H1 (cell line): ENCODE measurements around the gene MIF. TPM values are rescaled to one million over a fixed set of nuclear protein-coding genes. Genes with fewer than 3 reads are reported as not detected.

Source experiments
- ASH2L ChIP-seq: fragments of 200-600, 300-600 bp; sonication (generic); IDR thresholded peaks from one replicate; pipeline ENCODE4 v1.7.1; 2017; ENCODE audit warnings: low read length
- CBX5 ChIP-seq: fragments of 300-800, 300-1000 bp; sonication (generic); IDR thresholded peaks from 2 replicates; pipeline ENCODE4 v1.7.1; 2016; ENCODE audit warnings: antibody characterized with exemption, low read length, low read depth
- CTBP2 ChIP-seq: IDR thresholded peaks from 2 replicates; pipeline ENCODE4 v1.7.0; 2011; ENCODE audit warnings: borderline replicate concordance, mild to moderate bottlenecking, moderate library complexity, mixed read lengths, low read length; ENCODE audit not compliant: insufficient read depth, insufficient read length
- SIRT6 ChIP-seq: IDR thresholded peaks from one replicate; pipeline ENCODE4 v1.7.1; 2012; ENCODE audit warnings: low read length, inconsistent platforms
- TAF1 ChIP-seq: IDR thresholded peaks from 2 replicates; pipeline ENCODE4 v1.6.1; 2011; ENCODE audit warnings: mild to moderate bottlenecking, low read depth, low read length
- TAF7 ChIP-seq: optimal IDR thresholded peaks from 2 replicates; pipeline ENCODE3; 2011; ENCODE audit warnings: low read depth, mild to moderate bottlenecking, inconsistent platforms, low read length, moderate library complexity, borderline replicate concordance
- TBP ChIP-seq: IDR thresholded peaks from 2 replicates; pipeline ENCODE4 v1.6.1; 2011; ENCODE audit warnings: low read depth, low read length, improper control_type of control experiment
- polyA plus RNA-seq, 7 experiments: library from polyadenylated mRNA; depleted of rRNA in 3 of 7; stranded (reverse) in 5 of 7; unstranded in 2 of 7; fragments of >200 nt in 5 of 7; fragments of 200-250 nt in 2 of 7; gene quantifications; 1 replicate in 5 of 7; 2 replicates in 1 of 7; 4 replicates in 1 of 7; pipeline versions ENCODE4 v1.2.1 to v1.2.3, GENCODE V29; 2011 to 2013; ENCODE audit warnings: missing spikeins in 2 of 7, mixed read lengths in 2 of 7
- total RNA-seq: library from RNA; stranded (reverse); fragmentation: NEBNext Ultra II Directional; extraction: Animal tissue kit (Norgen Biotek cat#: 25700); gene quantifications from 2 replicates; pipeline ENCODE4 v1.2.1, GENCODE V29; 2021
- TF ChIP-seq, protein P1 (sequence below), 3 experiments: IDR thresholded peaks; 1 replicate in 2 of 3; 2 replicates in 1 of 3; pipeline versions ENCODE4 v1.5.1 to v1.6.1; 2011; ENCODE audit warnings: low read length in 3 of 3, mild to moderate bottlenecking in 3 of 3, inconsistent platforms in 2 of 3, low read depth in 1 of 3, moderate library complexity in 1 of 3; ENCODE audit not compliant: insufficient read depth in 1 of 3; ENCODE audit errors: control extremely low read depth in 1 of 3

The MIF gene
- total and polyA plus RNA-seq, 2 of the 8 experiments (the other 6 are each of a cell fraction or from before 2014, with no cell fraction given), result 1,082 to 1,870 TPM

DNA sequence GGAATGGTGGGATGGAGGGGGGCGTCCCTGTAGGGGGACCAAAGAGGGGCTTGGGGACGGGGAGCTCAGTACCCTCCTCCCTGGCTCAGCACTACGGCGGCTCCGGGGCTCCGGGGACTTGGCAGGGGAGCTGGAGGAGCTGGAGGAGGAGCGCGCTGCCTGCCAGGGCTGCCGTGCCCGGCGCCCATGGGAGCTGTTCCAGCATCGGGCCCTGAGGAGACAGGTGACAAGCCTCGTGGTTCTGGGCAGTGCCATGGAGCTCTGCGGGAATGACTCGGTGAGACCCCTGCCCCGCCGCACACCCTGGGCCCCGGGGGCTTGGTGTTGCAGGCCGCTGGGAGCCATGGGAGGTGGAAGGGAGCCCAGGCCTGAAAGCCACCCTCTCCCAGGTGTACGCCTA is 11.8 kb upstream of the MIF start (continued):
- TF ChIP-seq, protein P1, sequence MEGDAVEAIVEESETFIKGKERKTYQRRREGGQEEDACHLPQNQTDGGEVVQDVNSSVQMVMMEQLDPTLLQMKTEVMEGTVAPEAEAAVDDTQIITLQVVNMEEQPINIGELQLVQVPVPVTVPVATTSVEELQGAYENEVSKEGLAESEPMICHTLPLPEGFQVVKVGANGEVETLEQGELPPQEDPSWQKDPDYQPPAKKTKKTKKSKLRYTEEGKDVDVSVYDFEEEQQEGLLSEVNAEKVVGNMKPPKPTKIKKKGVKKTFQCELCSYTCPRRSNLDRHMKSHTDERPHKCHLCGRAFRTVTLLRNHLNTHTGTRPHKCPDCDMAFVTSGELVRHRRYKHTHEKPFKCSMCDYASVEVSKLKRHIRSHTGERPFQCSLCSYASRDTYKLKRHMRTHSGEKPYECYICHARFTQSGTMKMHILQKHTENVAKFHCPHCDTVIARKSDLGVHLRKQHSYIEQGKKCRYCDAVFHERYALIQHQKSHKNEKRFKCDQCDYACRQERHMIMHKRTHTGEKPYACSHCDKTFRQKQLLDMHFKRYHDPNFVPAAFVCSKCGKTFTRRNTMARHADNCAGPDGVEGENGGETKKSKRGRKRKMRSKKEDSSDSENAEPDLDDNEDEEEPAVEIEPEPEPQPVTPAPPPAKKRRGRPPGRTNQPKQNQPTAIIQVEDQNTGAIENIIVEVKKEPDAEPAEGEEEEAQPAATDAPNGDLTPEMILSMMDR (IDR thresholded peaks at IDR 0.05; ENCODE audit: control extremely low read depth in 1 of 3, insufficient read depth in 1 of 3, low read depth in 1 of 3, low read length in 3 of 3), result no peak
- TF ChIP-seq TAF1 (no peak), CBX5 (no peak), TBP (no peak), SIRT6 (no peak), CTBP2 (no peak), ASH2L (no peak), TAF7 (no peak)
